Progenitor cell of endocrine pancreas (in vitro differentiated cells): ENCODE data around the gene LRRC14B. TPM values are rescaled to one million over a fixed set of nuclear protein-coding genes. Genes with fewer than 3 reads are reported as not detected.

Experiments
- DNase-seq: peaks from one replicate; pipeline ENCODE4 v3.0.0; 2021; ENCODE audit warnings: low spot score; ENCODE audit not compliant: unreplicated experiment
- H3K27ac Mint-ChIP-seq: 2 replicates; pipeline ENCODE4 v1.8.0; 2021; ENCODE audit warnings: mild to moderate bottlenecking, moderate library complexity, mixed read lengths
- H3K27me3 Mint-ChIP-seq: 2 replicates; pipeline ENCODE4 v1.8.0; 2021; ENCODE audit warnings: mixed read lengths
- H3K36me3 Mint-ChIP-seq: 2 replicates; pipeline ENCODE4 v1.8.0; 2022; ENCODE audit warnings: mixed read lengths; ENCODE audit not compliant: insufficient read depth
- H3K4me1 Mint-ChIP-seq: 2 replicates; pipeline ENCODE4 v1.8.0; 2021; ENCODE audit warnings: low read depth, mixed read lengths
- H3K4me3 Mint-ChIP-seq: 2 replicates; pipeline ENCODE4 v1.8.0; 2021; ENCODE audit warnings: low read depth, mild to moderate bottlenecking, moderate library complexity, mixed read lengths
- H3K9me3 Mint-ChIP-seq: 2 replicates; pipeline ENCODE4 v1.8.0; 2021; ENCODE audit warnings: low read depth, mixed read lengths
- CTCF ChIP-seq: fragments of 200-600 bp; sonication (generic); IDR thresholded peaks from one replicate; pipeline ENCODE4 v1.5.0; 2021; ENCODE audit warnings: antibody characterized with exemption, mild to moderate bottlenecking; ENCODE audit not compliant: unreplicated experiment
- total RNA-seq: library from RNA; stranded (reverse); gene quantifications from 2 replicates; pipeline ENCODE4 v1.2.1, GENCODE V29; 2021

LRRC14B gene
- total RNA-seq, 1 donor from 2014 or later, result not detected

- no peaks in the 10 kb centered on the region for H3K9me3 Mint-ChIP-seq
- H3K4me3 Mint-ChIP-seq, result no peak overlapping the region
- peaks cover 5% of the 10 kb centered on the region for H3K4me1 Mint-ChIP-seq
- no peak for TF ChIP-seq CTCF
- no peaks in the 10 kb centered on the region for H3K27me3 Mint-ChIP-seq
- DNase-seq, result no peak
- peak overlapping the region; percentile 11 for H3K27ac Mint-ChIP-seq
- peaks cover 9% of the 10 kb centered on the region for H3K36me3 Mint-ChIP-seq
Measured at GRCh38 chr5:203246-203930, 12.1 kb downstream of the LRRC14B start.

- no peak for DNase-seq
- peaks cover 5% of the 10 kb centered on the region for H3K4me1 Mint-ChIP-seq
- H3K9me3 Mint-ChIP-seq, result no peaks in the 10 kb centered on the region
- no peak overlapping the region for H3K27ac Mint-ChIP-seq
- peaks cover 9% of the 10 kb centered on the region for H3K36me3 Mint-ChIP-seq
- no peak for TF ChIP-seq CTCF
- no peaks in the 10 kb centered on the region for H3K27me3 Mint-ChIP-seq
- H3K4me3 Mint-ChIP-seq, result no peak overlapping the region
Measured at GRCh38 chr5:204001-204400, 12.7 kb downstream of the LRRC14B start.

- no peak for DNase-seq
- no peak for TF ChIP-seq CTCF
- no peaks in the 10 kb centered on the region for H3K27me3 Mint-ChIP-seq
- H3K27ac Mint-ChIP-seq, result no peak overlapping the region
- no peaks in the 10 kb centered on the region for H3K9me3 Mint-ChIP-seq
- peaks cover 9% of the 10 kb centered on the region for H3K36me3 Mint-ChIP-seq
- H3K4me1 Mint-ChIP-seq, result peaks cover 5% of the 10 kb centered on the region
- no peak overlapping the region for H3K4me3 Mint-ChIP-seq
Measured at GRCh38 chr5:204462-204861, 13.2 kb downstream of the LRRC14B start.

GRCh38 chr5:204966-205670 lies 13.8 kb downstream of the LRRC14B start:
- TF ChIP-seq CTCF, result no peak
- Mint-ChIP-seq H3K4me1 (peaks cover 7% of the 10 kb centered on the region), H3K9me3 (no peaks in the 10 kb centered on the region), H3K4me3 (no peak overlapping the region), H3K27ac (no peak overlapping the region), H3K27me3 (no peaks in the 10 kb centered on the region), H3K36me3 (peaks cover 9% of the 10 kb centered on the region)
- no peak for DNase-seq

- peaks cover 10% of the 10 kb centered on the region for H3K4me1 Mint-ChIP-seq
- peaks cover 9% of the 10 kb centered on the region for H3K36me3 Mint-ChIP-seq
- no peak for DNase-seq
- H3K9me3 Mint-ChIP-seq, result no peaks in the 10 kb centered on the region
- no peak overlapping the region for H3K4me3 Mint-ChIP-seq
- no peaks in the 10 kb centered on the region for H3K27me3 Mint-ChIP-seq
- no peak overlapping the region for H3K27ac Mint-ChIP-seq
- no peak for TF ChIP-seq CTCF
Measured at GRCh38 chr5:206406-206805, 15.1 kb downstream of the LRRC14B start.
